ENCODE measurements around the gene PRKCE. TPM values are rescaled to one million over a fixed set of nuclear protein-coding genes. Genes with fewer than 3 reads are reported as not detected.

Gene PRKCE
- total RNA-seq, 1 donor from 2014 or later = 24.2 TPM

DNA sequence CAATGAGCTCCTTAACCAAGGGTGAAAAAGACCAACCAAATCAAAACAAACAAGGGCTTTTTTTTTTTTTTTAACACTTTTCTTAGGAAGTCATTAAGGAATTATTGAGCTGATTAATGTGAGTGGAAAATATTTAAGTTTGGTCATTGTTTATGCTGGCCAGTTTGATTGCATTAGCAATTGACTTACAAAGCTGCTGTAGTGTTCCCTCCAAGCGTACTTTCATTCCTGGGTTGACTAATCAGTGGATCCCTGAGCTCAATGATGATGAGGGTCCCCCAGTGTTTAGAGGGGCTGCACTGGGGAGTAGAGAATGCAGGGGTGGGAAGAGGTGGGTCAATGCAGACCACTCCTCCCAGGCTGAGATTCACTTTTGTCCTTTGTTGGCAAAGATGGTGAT, 119.3 kb downstream of the PRKCE start:
- Mint-ChIP-seq H3K27me3 (ENCODE audit: unreplicated experiment) (peaks cover 7% of the 10 kb centered on the region), H3K27ac (ENCODE audit: unreplicated experiment) (peak overlapping the region; percentile 13), H3K4me1 (ENCODE audit: unreplicated experiment) (peaks cover 36% of the 10 kb centered on the region), H3K9me3 (ENCODE audit: unreplicated experiment) (no peaks in the 10 kb centered on the region), H3K36me3 (ENCODE audit: low read depth, unreplicated experiment) (no peaks in the 10 kb centered on the region), H3K4me3 (ENCODE audit: unreplicated experiment) (no peak overlapping the region)
- DNase-seq (ENCODE audit: low spot score) = no peak
- TF ChIP-seq, protein P1, sequence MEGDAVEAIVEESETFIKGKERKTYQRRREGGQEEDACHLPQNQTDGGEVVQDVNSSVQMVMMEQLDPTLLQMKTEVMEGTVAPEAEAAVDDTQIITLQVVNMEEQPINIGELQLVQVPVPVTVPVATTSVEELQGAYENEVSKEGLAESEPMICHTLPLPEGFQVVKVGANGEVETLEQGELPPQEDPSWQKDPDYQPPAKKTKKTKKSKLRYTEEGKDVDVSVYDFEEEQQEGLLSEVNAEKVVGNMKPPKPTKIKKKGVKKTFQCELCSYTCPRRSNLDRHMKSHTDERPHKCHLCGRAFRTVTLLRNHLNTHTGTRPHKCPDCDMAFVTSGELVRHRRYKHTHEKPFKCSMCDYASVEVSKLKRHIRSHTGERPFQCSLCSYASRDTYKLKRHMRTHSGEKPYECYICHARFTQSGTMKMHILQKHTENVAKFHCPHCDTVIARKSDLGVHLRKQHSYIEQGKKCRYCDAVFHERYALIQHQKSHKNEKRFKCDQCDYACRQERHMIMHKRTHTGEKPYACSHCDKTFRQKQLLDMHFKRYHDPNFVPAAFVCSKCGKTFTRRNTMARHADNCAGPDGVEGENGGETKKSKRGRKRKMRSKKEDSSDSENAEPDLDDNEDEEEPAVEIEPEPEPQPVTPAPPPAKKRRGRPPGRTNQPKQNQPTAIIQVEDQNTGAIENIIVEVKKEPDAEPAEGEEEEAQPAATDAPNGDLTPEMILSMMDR (IDR thresholded peaks at IDR 0.05; ENCODE audit: unreplicated experiment) = no peak

- H3K4me3 Mint-ChIP-seq (ENCODE audit: unreplicated experiment) = no peak overlapping the region
These were observed 119.8 kb downstream of the PRKCE start for GRCh38 chr2:45771261-45771660.

GRCh38 chr2:45772038-45772437, 120.6 kb downstream of the PRKCE start:
- no peaks in the 10 kb centered on the region for H3K36me3 Mint-ChIP-seq (ENCODE audit: low read depth, unreplicated experiment)
- peaks cover 7% of the 10 kb centered on the region for H3K27me3 Mint-ChIP-seq (ENCODE audit: unreplicated experiment)

More at GRCh38 chr2:45771261-45771660, 119.8 kb downstream of the PRKCE start:
- Mint-ChIP-seq H3K27ac (ENCODE audit: unreplicated experiment) (no peak overlapping the region), H3K27me3 (ENCODE audit: unreplicated experiment) (peaks cover 7% of the 10 kb centered on the region), H3K36me3 (ENCODE audit: low read depth, unreplicated experiment) (no peaks in the 10 kb centered on the region), H3K4me1 (ENCODE audit: unreplicated experiment) (peaks cover 38% of the 10 kb centered on the region), H3K9me3 (ENCODE audit: unreplicated experiment) (no peaks in the 10 kb centered on the region)
- TF ChIP-seq, protein P1 (IDR thresholded peaks at IDR 0.05; ENCODE audit: unreplicated experiment) = no peak
- no peak for DNase-seq (ENCODE audit: low spot score)

GRCh38 chr2:45773909-45774308, 122.4 kb downstream of the PRKCE start:
- Mint-ChIP-seq H3K9me3 (ENCODE audit: unreplicated experiment) (no peaks in the 10 kb centered on the region), H3K36me3 (ENCODE audit: low read depth, unreplicated experiment) (no peaks in the 10 kb centered on the region), H3K4me3 (ENCODE audit: unreplicated experiment) (no peak overlapping the region), H3K27me3 (ENCODE audit: unreplicated experiment) (peaks cover 7% of the 10 kb centered on the region), H3K4me1 (ENCODE audit: unreplicated experiment) (peaks cover 37% of the 10 kb centered on the region), H3K27ac (ENCODE audit: unreplicated experiment) (no peak overlapping the region)
- no peak for DNase-seq (ENCODE audit: low spot score)
- TF ChIP-seq, protein P1 (IDR thresholded peaks at IDR 0.05; ENCODE audit: unreplicated experiment) = no peak

More at GRCh38 chr2:45772038-45772437, 120.6 kb downstream of the PRKCE start:
- Mint-ChIP-seq H3K27ac (ENCODE audit: unreplicated experiment) (peak overlapping the region; percentile 20), H3K4me3 (ENCODE audit: unreplicated experiment) (no peak overlapping the region), H3K9me3 (ENCODE audit: unreplicated experiment) (no peaks in the 10 kb centered on the region), H3K4me1 (ENCODE audit: unreplicated experiment) (peaks cover 38% of the 10 kb centered on the region)
- TF ChIP-seq, protein P1 (IDR thresholded peaks at IDR 0.05; ENCODE audit: unreplicated experiment) = no peak
- DNase-seq (ENCODE audit: low spot score) = no peak

DNA sequence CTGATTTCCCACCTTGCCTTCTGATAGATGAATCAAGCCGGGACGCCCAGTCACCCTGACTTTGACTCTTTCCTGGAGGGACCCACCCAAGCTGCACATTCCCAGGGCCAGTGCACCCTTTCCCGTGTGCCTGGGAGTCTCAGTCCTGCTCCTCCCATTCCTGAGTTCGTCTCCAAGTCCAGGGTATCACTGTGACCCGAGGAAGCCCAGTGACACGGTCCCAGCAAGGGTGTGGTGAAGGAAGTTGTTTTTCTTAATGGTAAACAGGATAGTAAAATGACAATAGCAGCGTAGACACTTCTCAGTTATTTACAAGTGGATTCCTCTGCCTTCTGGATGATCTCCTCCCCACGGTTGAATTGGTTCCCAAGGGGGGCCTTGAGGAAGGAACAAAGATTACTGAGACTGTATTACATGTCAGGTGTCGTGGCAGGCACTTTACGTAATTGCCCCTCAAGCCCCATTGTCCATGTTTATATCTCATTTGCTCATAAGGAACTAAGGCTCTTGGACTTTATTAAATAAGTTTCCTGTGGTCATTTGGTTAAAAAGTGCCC, 123.3 kb downstream of the PRKCE start:
- Mint-ChIP-seq H3K4me1 (ENCODE audit: unreplicated experiment) (peaks cover 33% of the 10 kb centered on the region), H3K4me3 (ENCODE audit: unreplicated experiment) (no peak overlapping the region), H3K9me3 (ENCODE audit: unreplicated experiment) (no peaks in the 10 kb centered on the region), H3K36me3 (ENCODE audit: low read depth, unreplicated experiment) (no peaks in the 10 kb centered on the region), H3K27me3 (ENCODE audit: unreplicated experiment) (peaks cover 7% of the 10 kb centered on the region), H3K27ac (ENCODE audit: unreplicated experiment) (no peak overlapping the region)
- TF ChIP-seq, protein P1 (IDR thresholded peaks at IDR 0.05; ENCODE audit: unreplicated experiment) = no peak
- no peak for DNase-seq (ENCODE audit: low spot score)

Data from endothelial cell (in vitro differentiated cells).